Transverse colon (tissue), 4 donors: ENCODE measurements around the gene UBQLN4.

ENCODE experiments used
- CTCF ChIP-seq, 5 experiments: fragments of 200-600 bp in 3 of 5; fragments of 450-650 bp in 2 of 5; sonication (generic) in 3 of 5; IDR thresholded peaks; 1 replicate in 2 of 5; 2 replicates in 3 of 5; pipeline ENCODE4 v1.5.1; 2016 to 2017; ENCODE audit warnings: antibody characterized with exemption in 5 of 5, inconsistent platforms in 3 of 5, mild to moderate bottlenecking in 2 of 5, moderate library complexity in 1 of 5
- EP300 ChIP-seq: sonication (generic); formaldehyde crosslinking; IDR thresholded peaks from one replicate; pipeline ENCODE4 v1.6.1; 2017; ENCODE audit warnings: antibody characterized with exemption, low read depth
- POLR2AphosphoS5 ChIP-seq, 3 donors: sonication (generic); formaldehyde crosslinking; IDR thresholded peaks; one replicate each; pipeline ENCODE4 v1.6.1; 2016; ENCODE audit warnings: antibody characterized with exemption in 3 of 3

GRCh38 chr1:156062189-156062588, 8.6 kb upstream of the UBQLN4 start:
- TF ChIP-seq CTCF (IDR thresholded peaks at IDR 0.05) (no peak), POLR2AphosphoS5 (IDR thresholded peaks at IDR 0.05) (peak in 2 of 3 donors; percentile 30 to 32), EP300 (no peak)
